GM12872 (cell line): ENCODE results near the gene OSM.

Experiments
- CTCF ChIP-seq: IDR thresholded peaks from 3 replicates; pipeline ENCODE4 v1.5.1; 2011; ENCODE audit warnings: low read depth, mild to moderate bottlenecking, low read length, moderate library complexity; ENCODE audit not compliant: insufficient read depth

The OSM gene

GRCh38 chr22:30265131-30265720 is 1.4 kb downstream of the OSM start:
- TF ChIP-seq CTCF, result no peak

- TF ChIP-seq CTCF, result no peak
Measured at GRCh38 chr22:30263883-30264282, 2.8 kb downstream of the OSM start.

GRCh38 chr22:30262917-30263741 is 3.5 kb downstream of the OSM start:
- peak; percentile 93 for TF ChIP-seq CTCF

- TF ChIP-seq CTCF, result no peak
Measured at GRCh38 chr22:30262112-30262511, 4.5 kb downstream of the OSM start.

GRCh38 chr22:30261134-30261533 is 5.5 kb downstream of the OSM start:
- TF ChIP-seq CTCF, result no peak

GRCh38 chr22:30260682-30261081 is 6.0 kb downstream of the OSM start:
- TF ChIP-seq CTCF, result no peak

GRCh38 chr22:30260276-30260675 is 6.4 kb downstream of the OSM start:
- no peak for TF ChIP-seq CTCF
